Activated T-cell treated with anti-CD3 and anti-CD28 coated beads for 24 hours (primary cell): ENCODE results near the gene SNX10.

ENCODE experiments used
- DNase-seq: peaks from one replicate; pipeline ENCODE4 v3.0.0-alpha.2; 2020; ENCODE audit warnings: low read depth

SNX10 gene

DNA sequence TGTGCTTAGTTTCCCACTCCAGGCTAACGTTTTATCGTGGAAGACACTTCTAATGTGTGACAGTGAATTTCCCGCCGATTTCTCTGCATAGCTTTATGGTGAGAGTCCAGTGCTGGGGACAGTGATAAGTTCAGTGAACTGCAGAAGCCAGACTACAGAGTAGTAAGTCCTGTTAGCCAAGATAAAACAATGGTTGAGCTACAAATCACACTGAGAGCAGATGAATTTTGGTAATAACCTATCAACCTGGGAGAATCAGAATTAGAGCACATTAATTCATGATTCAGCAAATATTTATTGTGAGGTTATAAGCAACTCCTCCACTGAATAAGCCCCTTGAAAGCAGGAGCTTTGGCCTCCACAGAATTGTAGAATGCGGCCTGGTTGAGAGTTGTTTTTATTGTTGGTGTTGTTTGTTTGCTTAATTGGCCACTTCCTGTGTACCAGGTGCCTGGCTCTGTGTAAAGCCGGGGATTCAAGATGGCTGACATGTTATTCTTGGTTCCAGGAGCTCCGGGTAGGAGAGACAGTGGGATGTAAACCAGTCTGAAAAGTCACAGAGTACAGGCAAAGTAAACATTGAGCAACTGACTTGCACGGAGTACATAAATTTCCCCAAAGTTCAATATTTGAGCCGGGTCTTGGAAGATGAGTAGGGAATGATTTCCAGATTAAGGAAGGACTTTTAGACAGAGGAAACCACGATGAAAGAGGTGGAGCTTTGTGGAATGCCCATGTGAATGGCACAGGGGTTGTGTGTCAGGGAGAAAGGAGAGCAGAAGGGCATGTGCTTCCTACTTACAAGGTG is 112.7 kb downstream of the SNX10 start:
- DNase-seq = no peak

GRCh38 chr7:26406433-26406832 is 114.8 kb downstream of the SNX10 start:
- DNase-seq = no peak

DNA sequence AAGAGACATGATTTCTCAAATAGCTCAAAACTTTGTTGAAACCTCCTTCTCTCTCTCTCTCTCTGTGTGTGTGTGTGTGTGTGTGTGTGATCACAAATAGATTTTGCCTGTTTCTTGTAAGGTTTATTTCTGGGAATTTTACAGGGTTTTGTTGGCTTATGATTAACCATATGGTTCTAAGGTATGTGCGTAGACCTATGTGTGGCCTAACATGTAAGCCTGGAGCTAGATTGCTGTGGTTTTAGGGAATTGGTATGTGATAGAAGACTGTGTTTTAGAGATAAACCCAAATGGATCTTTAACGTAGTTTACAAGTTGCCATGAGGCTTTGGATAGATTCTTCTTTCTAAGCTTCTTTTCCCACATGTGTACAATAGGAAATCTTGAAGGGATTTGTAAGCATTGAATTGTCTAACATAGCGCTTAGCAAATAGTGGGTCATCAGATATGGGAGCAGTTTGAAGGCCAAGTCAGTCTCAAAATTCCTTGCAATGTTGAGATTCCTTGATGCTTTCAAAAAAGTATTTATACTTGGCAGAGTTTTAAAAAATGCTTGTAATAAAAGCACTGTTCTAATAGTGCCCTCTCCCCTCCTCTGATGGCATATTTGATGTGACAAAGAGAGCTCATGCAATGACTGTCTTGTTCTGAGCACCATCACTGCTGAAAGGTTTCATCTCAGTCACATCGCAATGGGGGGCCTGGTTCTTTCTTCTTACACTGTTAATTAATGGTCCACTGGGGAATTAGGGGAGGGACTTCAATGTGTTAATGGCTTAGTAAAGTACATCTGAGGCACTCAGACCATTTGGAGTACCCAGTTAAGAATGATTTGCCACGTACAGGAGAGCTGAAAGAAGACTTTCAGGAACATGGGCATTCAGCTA is 118.2 kb downstream of the SNX10 start:
- no peak for DNase-seq

DNA sequence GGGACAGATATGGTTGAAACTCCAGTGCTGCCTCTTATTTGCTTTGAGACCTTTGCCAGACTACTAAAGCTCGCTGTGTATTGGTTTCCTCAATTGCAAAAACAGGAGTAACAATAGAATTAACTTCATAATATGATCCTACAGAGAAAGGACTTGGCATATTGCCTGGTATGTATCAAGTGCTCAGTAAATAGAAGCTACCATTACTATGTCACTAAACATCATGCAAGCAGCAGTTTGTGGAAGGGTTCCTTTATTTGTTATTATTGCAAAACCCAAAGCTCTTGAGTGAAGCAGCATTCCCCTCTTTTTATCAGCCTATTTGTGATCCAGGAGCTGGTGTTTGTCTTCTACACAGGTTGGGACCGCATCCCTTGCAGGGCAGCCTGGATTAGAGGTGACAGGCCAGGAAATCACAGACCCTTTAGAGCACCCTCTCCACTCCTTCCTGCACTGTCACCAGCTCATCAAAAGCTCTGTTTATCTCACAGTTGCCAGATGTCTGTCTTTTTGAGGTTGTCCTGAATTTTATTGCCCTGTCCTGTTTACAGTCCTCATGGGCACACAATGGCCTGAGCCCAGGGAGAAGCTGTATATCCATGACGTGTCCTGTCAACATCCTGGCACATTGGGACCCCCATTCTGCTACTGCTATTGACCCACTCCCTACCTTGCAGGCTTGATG is 121.5 kb downstream of the SNX10 start:
- DNase-seq = no peak

DNA sequence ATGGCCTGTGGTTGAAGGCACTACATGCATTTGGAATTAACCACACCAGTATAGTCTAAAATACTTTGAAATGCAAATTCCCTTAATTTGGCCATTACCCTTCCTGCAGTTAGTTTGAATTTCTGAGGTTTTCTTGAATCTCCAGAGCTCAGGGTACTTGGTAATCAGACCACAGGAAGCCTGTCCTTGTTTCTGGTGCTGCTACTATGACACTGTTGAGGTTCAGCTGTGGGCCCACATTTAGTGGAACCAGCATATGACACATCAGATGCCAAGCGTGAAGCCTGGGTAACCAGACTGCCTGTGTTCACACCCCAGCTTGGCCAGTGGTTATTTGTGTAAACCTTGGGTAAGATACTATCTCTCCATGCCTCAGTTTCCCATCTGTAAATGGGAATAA is 124.3 kb downstream of the SNX10 start:
- DNase-seq = no peak

- DNase-seq = no peak
Observed at GRCh38 chr7:26417911-26418413, 126.3 kb downstream of the SNX10 start.

GRCh38 chr7:26419198-26419597 is 127.5 kb downstream of the SNX10 start:
- no peak for DNase-seq

DNA sequence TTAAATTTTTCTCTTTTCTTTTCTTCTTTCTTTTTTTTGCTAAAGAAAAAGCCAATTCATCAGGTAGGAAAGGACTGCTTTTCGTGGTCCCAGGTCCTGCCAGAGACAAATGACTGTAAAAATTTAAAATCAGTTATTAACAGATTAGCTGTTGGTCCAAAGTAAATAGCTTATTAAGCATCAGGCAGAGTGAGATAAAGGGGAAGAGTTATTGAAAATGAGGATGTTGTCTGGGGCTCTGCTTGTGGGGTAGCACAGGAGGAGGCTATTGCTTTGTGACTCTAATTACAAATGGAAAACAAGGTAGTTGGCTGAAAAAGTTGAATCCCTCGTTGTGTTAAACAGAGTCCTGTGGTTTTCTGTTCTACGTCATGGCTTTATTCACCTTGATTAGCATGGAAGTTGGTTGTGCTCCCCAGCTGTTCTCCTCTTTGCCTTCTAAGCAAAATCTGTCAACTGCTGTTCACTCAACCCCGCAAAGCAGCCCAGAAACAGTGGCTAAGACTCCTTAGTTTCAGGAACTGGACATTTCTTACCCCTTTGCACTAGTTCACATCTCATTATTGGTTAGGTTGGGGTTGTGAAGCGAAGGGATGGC is 128.9 kb downstream of the SNX10 start:
- no peak for DNase-seq

DNA sequence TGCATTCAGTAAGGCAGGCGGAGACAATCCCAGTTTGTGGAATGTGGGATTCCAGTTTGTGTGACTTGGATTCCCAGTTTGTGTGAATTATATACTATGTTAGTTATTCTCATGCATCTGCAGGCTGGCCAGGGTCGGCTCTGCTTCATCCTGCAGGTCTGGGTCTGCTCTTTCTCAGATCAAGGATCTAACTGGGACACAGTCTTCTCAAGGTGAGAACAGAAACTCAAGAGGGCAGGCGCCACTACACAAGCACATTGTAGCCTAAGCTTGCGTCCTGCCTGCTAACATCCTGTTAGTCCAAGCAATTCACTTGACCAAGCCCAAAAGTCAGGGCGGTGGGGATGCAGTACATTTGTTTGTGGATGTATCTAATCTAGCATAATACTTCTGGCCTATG is 131.1 kb downstream of the SNX10 start:
- no peak for DNase-seq

DNA sequence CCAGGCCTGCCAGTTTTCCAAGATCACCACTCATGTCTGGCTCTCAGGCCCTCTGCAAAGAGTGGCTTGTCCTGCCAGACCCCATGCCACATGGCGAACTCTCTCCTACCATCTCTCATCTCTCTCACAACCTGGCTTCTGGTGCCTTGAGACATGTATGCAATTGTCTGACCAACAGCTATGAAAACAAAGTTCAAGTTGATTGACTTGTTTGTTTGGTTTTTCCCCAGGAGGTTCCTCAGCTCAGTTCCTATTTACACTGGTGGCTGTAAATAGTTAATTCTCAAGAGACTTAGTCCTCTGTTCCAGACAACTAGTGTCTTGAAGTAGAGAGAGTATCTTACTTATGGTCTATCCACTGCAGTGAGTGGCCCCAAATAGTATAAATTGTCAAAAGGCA is 131.8 kb downstream of the SNX10 start:
- DNase-seq = no peak
